Measurements from ENCODE around the gene IRF8. TPM values are rescaled to one million over a fixed set of nuclear protein-coding genes. Genes with fewer than 3 reads are reported as not detected.

The IRF8 gene
- total RNA-seq, 1 donor from 2014 or later, result 20.0 TPM

GRCh38 chr16:85930301-85930700 is 31.3 kb downstream of the IRF8 start:
- intact Hi-C loops (cut with DNase I), result no loop called here
- H3K36me3 ChIP-seq, result no peaks in the 10 kb centered on the region
- TF ChIP-seq, protein P1, sequence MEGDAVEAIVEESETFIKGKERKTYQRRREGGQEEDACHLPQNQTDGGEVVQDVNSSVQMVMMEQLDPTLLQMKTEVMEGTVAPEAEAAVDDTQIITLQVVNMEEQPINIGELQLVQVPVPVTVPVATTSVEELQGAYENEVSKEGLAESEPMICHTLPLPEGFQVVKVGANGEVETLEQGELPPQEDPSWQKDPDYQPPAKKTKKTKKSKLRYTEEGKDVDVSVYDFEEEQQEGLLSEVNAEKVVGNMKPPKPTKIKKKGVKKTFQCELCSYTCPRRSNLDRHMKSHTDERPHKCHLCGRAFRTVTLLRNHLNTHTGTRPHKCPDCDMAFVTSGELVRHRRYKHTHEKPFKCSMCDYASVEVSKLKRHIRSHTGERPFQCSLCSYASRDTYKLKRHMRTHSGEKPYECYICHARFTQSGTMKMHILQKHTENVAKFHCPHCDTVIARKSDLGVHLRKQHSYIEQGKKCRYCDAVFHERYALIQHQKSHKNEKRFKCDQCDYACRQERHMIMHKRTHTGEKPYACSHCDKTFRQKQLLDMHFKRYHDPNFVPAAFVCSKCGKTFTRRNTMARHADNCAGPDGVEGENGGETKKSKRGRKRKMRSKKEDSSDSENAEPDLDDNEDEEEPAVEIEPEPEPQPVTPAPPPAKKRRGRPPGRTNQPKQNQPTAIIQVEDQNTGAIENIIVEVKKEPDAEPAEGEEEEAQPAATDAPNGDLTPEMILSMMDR (IDR thresholded peaks at IDR 0.05), result no peak
- DNase-seq (ENCODE audit: low spot score in 2 of 2), result no peak
- H3K4me3 ChIP-seq, result no peak overlapping the region
- no peaks in the 10 kb centered on the region for H3K27me3 ChIP-seq
- no peaks in the 10 kb centered on the region for H3K9me3 ChIP-seq
- H3K27ac ChIP-seq, result no peak overlapping the region
- H3K4me1 ChIP-seq, result no peaks in the 10 kb centered on the region

DNA sequence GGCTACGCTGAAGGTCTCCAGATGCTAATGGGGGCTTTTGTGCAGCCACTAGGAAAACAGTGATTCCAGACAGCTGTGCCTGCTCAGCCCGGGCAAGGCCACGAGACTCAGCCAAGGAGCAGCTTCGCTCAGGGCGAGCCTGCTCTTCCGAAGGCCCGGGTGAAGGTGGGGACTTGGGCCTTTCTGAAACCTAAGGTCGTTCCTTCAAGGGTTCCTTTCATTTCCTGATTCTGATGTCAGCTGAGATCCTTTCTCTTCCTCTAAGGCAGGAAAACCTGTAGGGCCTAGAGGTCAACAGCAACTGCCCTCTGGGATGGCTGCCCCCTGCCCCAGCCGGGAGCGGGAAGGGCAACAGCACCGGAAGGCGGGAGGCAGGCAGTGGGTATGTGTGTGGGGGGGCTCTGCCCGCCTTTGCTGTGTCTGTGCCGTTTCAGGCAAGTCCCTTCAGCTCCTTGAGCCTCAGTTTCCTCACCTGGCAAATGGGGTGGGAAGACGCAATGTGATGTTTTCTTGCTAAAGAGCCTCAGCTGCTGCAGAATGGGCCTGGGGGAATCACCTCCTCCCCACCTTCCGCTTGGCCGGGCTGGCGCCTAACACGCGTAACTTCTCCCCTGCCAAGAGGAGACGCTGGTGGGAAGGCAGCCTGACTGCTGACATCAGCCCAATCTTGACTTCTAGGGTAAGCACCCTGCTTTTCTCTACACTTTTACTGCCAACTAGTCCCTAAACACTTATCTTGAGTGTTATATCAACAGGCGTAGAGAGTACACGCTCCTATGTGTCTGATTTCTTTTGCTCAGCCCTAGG is 32.8 kb downstream of the IRF8 start:
- Histone ChIP-seq H3K4me1 (no peaks in the 10 kb centered on the region), H3K9me3 (no peaks in the 10 kb centered on the region), H3K36me3 (no peaks in the 10 kb centered on the region), H3K27ac (no peak overlapping the region), H3K4me3 (no peak overlapping the region), H3K27me3 (no peaks in the 10 kb centered on the region)
- TF ChIP-seq, protein P1 (IDR thresholded peaks at IDR 0.05), result no peak
- DNase-seq (ENCODE audit: low spot score in 2 of 2), result no peak
- intact Hi-C loops (cut with DNase I), result no loop called here

DNA sequence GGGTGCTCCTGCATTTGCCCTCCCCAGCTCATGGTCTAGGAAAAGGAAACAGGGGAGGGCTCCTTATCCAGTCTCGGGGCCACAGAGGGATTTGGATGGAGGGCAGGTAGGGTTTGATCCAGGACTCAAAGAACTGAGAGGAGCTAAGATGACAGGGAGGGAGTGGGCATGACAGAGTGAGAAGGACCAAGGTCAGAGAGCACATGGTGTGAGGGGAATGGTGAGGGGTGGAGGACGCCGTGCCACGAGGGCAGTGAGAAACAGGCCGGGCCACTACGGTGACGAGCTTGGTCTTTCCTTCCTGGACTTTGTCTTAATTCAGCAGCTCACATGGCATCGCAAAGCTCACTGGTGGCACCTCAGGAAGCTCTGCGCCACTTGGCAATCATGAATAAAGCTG is 35.2 kb downstream of the IRF8 start:
- TF ChIP-seq, protein P1 (IDR thresholded peaks at IDR 0.05), result no peak
- Histone ChIP-seq H3K27ac (no peak overlapping the region), H3K9me3 (no peaks in the 10 kb centered on the region), H3K27me3 (no peaks in the 10 kb centered on the region), H3K36me3 (no peaks in the 10 kb centered on the region), H3K4me1 (no peaks in the 10 kb centered on the region), H3K4me3 (no peak overlapping the region)
- intact Hi-C loops (cut with DNase I), result no loop called here
- DNase-seq (ENCODE audit: low spot score in 2 of 2), result no peak

DNA sequence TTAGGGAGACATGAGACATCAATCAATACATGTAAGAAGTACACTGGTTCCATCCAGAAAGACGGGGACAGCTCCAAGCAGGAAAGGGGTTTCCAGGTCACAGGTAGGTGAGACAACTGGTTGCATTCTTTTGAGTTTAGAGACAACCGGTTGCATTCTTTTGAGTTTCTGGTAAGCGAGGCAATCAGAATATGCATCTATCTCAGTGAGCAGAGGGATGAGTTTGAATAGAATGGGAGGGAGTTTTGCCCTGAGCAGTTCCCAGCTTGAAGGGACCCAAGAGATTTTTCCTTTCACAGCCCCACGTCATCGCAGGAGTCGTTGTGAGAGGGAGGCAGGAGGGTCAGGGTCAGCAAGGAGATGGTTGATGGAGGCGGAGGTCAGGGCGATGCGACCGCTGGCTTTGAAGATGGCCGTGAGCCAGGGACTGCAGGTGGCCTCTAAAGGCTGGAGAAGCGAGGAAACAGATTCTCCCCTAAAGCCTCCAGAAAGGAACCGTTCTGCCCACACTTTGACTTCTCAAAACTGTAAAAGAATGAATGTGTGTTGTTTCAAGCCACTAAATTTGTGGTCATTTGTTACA is 36.5 kb downstream of the IRF8 start:
- no peak for DNase-seq (ENCODE audit: low spot score in 2 of 2)
- Histone ChIP-seq H3K36me3 (no peaks in the 10 kb centered on the region), H3K27me3 (no peaks in the 10 kb centered on the region), H3K4me3 (no peak overlapping the region), H3K27ac (no peak overlapping the region), H3K4me1 (no peaks in the 10 kb centered on the region), H3K9me3 (no peaks in the 10 kb centered on the region)
- TF ChIP-seq, protein P1 (IDR thresholded peaks at IDR 0.05), result no peak
- intact Hi-C loops (cut with DNase I), result no loop called here

DNA sequence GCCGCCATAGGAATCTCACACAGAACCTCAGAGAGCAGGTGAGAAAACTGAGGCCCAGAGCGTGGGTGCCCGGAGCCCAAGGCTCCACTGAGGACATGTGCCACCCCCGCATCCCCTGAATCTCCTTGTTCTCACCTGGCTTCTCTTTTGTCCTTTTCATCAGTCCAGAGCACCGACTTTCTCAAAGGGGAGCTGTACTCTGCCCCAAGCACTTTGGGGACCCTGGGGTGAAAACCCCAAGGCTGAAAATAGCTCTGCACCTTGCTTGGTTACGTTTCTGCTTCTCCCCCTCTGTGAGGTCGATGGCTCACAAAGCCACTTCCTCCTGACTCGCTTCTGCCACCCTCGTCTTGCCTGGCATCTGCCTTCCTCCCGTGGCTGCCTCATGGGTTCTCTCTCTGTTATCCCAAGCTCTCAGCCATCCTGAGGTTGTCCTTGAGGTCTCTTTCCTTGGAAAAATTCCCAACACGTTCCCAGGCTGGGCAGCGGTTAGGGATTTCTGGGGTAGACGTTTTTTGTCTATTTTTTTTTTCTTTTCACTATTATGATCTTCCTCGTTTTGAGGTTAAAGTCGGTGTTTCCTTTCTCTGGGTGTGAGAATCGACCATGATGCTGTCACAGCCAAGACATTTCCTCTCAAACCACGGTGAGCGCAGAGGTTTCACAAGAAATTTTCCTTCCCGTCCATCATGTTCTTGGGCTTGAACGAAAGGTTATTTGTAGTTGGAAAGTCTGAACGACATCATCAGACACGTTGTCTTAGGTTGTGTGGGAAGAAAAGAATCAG is 37.2 kb downstream of the IRF8 start:
- Histone ChIP-seq H3K27me3 (no peaks in the 10 kb centered on the region), H3K4me3 (no peak overlapping the region), H3K27ac (no peak overlapping the region), H3K9me3 (no peaks in the 10 kb centered on the region), H3K4me1 (no peaks in the 10 kb centered on the region), H3K36me3 (no peaks in the 10 kb centered on the region)
- TF ChIP-seq, protein P1 (IDR thresholded peaks at IDR 0.05), result no peak
- intact Hi-C loops (cut with DNase I), result no loop called here
- no peak for DNase-seq (ENCODE audit: low spot score in 2 of 2)
